ENCODE results near the gene NUP35.

Gene NUP35

GRCh38 chr2:183113630-183114029 is 10.6 kb upstream of the NUP35 start:
- no peak overlapping the region for H3K27ac ChIP-seq
- no peak for DNase-seq (ENCODE audit: low spot score)
- TF ChIP-seq CTCF (conservative IDR thresholded peaks at IDR 0.05; ENCODE audit: low read depth) = no peak
- ChIA-PET CTCF (interaction anchor here (0.6 kb wide), 1 partner anchor 12 kb away, joined by 6 read pairs; no protein-coding TSS in a partner anchor), POLR2A (ENCODE audit: low non-redundant PET) (no interaction called here)

GRCh38 chr2:183117226-183117625 is 7.0 kb upstream of the NUP35 start:
- no peak for DNase-seq (ENCODE audit: low spot score)
- ChIA-PET POLR2A (ENCODE audit: low non-redundant PET) (no interaction called here), CTCF (no interaction called here)
- no peak overlapping the region for H3K27ac ChIP-seq
- TF ChIP-seq CTCF (conservative IDR thresholded peaks at IDR 0.05; ENCODE audit: low read depth) = no peak

GRCh38 chr2:183123117-183123958 is 905 bp upstream of the NUP35 start:
- POLR2A ChIA-PET (ENCODE audit: low non-redundant PET) = no interaction called here

GRCh38 chr2:183123959-183124221 is 353 bp upstream of the NUP35 start:
- ChIA-PET POLR2A (ENCODE audit: low non-redundant PET) (no interaction called here), CTCF (interaction anchor here (0.6 kb wide), 1 partner anchor 17 kb away, joined by 3 read pairs; no protein-coding TSS in a partner anchor)
- DNase-seq (ENCODE audit: low spot score) = no peak
- TF ChIP-seq CTCF (conservative IDR thresholded peaks at IDR 0.05; ENCODE audit: low read depth) = no peak
- peak overlapping the region; percentile 97 for H3K27ac ChIP-seq

More at GRCh38 chr2:183123117-183123958, 905 bp upstream of the NUP35 start:
- CTCF ChIA-PET = interaction anchor here (0.6 to 0.7 kb wide), 2 partner anchors 16 to 483 kb away, joined by 3 read pairs; no protein-coding TSS in a partner anchor
- no peak for DNase-seq (ENCODE audit: low spot score)
- no peak for TF ChIP-seq CTCF (conservative IDR thresholded peaks at IDR 0.05; ENCODE audit: low read depth)
- no peak overlapping the region for H3K27ac ChIP-seq

GRCh38 chr2:183124957-183125255 is 663 bp downstream of the NUP35 start:
- DNase-seq (ENCODE audit: low spot score) = no peak
- ChIA-PET CTCF (interaction anchor here (0.7 kb wide), 1 partner anchor 141 kb away, joined by 3 read pairs; no protein-coding TSS in a partner anchor), POLR2A (ENCODE audit: low non-redundant PET) (no interaction called here)
- TF ChIP-seq CTCF (conservative IDR thresholded peaks at IDR 0.05; ENCODE audit: low read depth) = no peak
- peak overlapping the region; percentile 97 for H3K27ac ChIP-seq

GRCh38 chr2:183125659-183126341 is 1.6 kb downstream of the NUP35 start:
- DNase-seq (ENCODE audit: low spot score) = no peak
- H3K27ac ChIP-seq = peak overlapping the region; percentile 15; the same call in 1 of the 2 replicates
- POLR2A ChIA-PET (ENCODE audit: low non-redundant PET) = no interaction called here
- CTCF ChIA-PET = interaction anchor here (0.6 to 0.7 kb wide), 2 partner anchors 12 to 142 kb away, joined by 3 to 6 read pairs; no protein-coding TSS in a partner anchor
- no peak for TF ChIP-seq CTCF (conservative IDR thresholded peaks at IDR 0.05; ENCODE audit: low read depth)
